Stimulated activated CD8-positive, alpha-beta memory T cell treated with anti-CD3 and anti-CD28 coated beads, Interleukin-2, amount 100 ng/mL, for 1 hour (primary cell): ENCODE measurements around the gene SORCS2.
A peak's percentile ranks its signal among the peaks of the same experiment; 100 is the strongest.

ENCODE experiments used
- DNase-seq, 2 donors: peaks; one replicate each; pipeline ENCODE4 v3.0.0-alpha.2; 2020; ENCODE audit warnings: low read depth in 2 of 2

The SORCS2 gene

GRCh38 chr4:7303561-7303960 lies 111.2 kb downstream of the SORCS2 start:
- DNase-seq = no peak

- no peak for DNase-seq
These were observed 112.1 kb downstream of the SORCS2 start for GRCh38 chr4:7304436-7304835.

- no peak for DNase-seq
These were observed 114.0 kb downstream of the SORCS2 start for GRCh38 chr4:7306021-7306965.

GRCh38 chr4:7306986-7307385 lies 114.6 kb downstream of the SORCS2 start:
- no peak for DNase-seq

GRCh38 chr4:7307394-7308099 lies 115.2 kb downstream of the SORCS2 start:
- DNase-seq = no peak

GRCh38 chr4:7309181-7309580 lies 116.8 kb downstream of the SORCS2 start:
- no peak for DNase-seq

DNA sequence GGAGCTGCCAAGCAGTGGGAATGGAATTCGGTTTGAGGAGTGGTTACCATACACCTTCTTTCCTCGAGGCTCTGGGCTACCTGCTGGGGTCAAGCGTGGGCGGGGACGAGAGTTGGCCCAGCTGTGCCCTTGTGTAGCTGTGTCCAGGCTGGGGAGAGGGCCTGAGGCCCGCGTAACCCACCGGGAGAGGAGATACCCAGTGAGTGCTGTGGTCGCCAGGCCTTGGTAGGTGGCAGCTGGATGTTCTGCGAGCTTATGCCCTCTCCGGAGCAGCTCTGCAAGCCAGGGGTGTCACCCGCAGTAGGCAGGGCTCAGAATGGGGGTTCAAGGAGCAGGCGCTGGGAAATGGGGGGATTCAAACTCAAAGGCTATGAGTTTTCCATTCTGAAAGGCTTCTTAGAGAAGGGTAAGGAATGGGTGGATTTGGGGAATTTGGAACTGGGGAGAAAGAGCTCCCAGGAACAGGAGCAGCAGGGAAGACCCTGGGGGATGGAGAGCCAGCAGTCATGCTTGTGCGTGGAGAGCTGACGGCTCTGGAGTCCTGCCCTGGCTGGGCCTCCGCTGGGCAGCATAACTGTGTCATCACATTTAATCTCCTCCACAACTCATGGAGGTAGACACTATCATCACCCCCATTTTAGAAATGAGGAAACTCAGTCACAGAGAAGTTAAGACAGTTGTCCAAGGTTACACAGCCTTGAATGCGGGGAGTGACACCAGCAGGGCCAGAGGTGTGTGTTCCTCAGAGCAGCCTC lies 117.5 kb downstream of the SORCS2 start:
- DNase-seq = no peak

GRCh38 chr4:7310451-7310850 lies 118.1 kb downstream of the SORCS2 start:
- no peak for DNase-seq

GRCh38 chr4:7311205-7311604 lies 118.9 kb downstream of the SORCS2 start:
- no peak for DNase-seq

DNA sequence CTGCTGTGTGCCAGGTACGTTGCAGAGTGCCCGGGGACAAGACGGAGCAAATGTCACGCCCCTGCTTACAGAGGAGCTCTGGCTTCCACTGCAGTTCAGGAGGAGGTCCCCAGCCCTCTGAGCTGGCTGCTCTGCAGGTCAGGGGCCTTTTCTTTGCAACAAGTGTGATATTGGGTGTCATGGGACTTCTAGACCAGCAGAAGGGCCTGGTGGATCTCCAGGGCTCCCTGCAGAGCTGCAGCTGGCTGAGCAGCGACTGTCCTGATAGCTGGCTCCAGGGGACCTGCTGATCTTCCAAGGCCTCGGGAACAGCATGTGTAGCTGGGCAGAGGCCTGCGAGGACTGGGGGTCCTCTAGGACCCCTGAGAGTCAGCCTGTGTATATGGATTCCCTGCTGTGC lies 120.4 kb downstream of the SORCS2 start:
- no peak for DNase-seq

- no peak for DNase-seq
These were observed 121.0 kb downstream of the SORCS2 start for GRCh38 chr4:7313347-7313811.

DNA sequence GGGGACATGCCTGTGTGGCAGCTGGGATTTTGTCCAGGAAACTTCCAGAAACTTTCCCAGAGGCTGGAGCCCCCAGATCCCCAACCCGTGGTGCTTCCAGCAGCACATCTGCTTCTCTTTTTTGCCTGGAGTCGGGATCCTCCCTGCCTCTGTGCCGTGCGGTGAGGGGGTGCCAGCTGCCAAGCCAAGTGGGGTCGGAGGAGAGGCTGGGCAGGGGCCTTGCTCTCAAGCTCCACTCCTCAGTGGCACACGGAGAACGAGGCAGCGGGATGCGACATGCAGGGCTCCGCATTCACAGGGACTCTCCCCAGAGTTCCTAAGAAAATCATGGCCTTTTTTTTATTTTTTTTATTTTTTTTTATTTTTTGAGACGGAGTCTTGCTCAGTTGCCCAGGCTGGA lies 121.7 kb downstream of the SORCS2 start:
- DNase-seq = no peak

- no peak for DNase-seq
These were observed 122.9 kb downstream of the SORCS2 start for GRCh38 chr4:7315286-7315685.

- no peak for DNase-seq
These were observed 123.6 kb downstream of the SORCS2 start for GRCh38 chr4:7315935-7316334.

GRCh38 chr4:7319024-7319423 lies 126.7 kb downstream of the SORCS2 start:
- DNase-seq = no peak

DNA sequence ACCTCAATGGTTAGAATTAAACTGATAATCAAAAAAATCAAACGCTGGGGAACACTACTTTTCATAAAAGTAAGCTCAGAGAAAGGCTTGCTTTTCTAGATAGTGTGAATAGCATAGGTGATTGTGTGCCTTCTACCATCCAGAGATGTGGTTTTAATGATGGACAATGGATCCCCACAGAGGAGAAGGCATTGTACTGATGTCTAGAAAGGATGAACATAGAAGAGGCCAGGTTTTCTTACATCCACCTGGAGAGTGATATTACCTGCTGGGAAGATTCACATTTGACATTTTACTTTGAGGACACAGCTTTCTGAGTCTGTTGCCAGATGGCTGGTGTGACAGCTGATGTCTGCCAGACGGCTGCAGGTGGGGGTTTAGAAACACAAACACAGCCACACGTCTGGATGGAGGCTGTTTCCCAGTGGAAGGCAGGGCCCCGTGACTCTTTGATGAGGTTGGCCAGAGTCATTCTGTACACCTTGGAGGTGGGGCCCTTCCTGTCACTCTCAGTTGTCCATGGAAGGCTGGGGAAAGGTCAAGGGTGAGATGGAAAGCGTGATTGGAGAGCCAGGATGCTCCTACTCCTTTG lies 128.0 kb downstream of the SORCS2 start:
- no peak for DNase-seq

DNA sequence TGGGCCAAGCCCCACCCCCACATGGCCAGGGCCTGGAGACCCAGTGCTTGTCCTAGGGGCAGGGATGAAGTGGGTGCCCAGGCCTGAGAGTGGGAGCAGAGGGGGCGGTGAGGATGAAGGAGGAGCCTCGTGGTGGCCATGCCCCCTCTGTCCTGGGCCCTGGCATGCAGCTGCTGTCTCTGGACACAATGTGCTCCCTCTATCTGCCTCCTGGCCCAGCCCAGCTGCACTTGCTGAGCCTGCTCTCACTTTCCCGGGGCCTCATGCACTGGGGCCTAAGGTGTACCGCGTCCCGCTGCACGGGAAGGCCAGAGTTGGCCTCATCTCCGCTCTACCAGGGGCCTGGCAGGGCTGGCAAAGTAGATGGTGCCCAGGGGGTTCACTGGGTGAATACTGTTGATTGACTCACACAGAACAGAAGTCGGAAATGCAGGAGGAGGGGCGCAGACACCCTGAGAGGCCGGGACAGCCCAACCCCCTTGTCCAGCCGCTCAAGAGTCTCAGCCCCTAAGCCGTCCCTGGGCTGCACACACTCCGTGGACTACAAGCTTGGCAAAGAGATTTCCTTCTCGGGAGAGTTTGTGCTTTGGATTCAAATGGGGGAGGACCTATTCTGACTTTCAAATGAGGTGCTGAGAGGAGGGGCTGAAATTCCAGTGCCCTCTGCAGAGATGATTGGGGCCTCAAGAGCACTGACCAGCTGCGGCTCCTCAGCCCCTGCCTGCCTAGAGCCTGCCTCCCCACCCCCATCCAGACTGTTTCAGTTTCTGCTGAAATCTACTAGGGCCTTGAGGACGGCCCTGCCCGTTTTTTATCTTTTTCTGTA lies 130.0 kb downstream of the SORCS2 start:
- DNase-seq = no peak

DNA sequence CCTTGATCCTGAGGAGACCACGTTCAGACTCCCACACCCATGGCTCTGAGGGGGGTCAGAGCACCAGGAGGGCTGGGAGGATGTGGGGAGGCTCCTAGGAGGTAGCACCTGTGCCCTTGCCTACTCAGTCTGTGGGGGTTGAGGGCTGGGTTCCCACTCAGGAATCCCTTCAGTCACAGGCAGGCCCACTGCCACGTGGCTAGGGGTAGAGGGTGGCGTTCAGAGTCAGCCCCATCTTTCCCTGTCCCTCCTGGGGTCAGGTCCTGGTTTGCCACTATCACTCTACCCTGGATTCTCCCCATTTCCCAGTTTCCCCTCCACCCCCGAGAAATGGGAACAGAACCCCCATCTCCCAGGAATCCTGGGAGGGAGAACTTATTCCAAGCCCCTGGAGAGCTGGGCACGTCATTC lies 131.1 kb downstream of the SORCS2 start:
- DNase-seq = no peak

DNA sequence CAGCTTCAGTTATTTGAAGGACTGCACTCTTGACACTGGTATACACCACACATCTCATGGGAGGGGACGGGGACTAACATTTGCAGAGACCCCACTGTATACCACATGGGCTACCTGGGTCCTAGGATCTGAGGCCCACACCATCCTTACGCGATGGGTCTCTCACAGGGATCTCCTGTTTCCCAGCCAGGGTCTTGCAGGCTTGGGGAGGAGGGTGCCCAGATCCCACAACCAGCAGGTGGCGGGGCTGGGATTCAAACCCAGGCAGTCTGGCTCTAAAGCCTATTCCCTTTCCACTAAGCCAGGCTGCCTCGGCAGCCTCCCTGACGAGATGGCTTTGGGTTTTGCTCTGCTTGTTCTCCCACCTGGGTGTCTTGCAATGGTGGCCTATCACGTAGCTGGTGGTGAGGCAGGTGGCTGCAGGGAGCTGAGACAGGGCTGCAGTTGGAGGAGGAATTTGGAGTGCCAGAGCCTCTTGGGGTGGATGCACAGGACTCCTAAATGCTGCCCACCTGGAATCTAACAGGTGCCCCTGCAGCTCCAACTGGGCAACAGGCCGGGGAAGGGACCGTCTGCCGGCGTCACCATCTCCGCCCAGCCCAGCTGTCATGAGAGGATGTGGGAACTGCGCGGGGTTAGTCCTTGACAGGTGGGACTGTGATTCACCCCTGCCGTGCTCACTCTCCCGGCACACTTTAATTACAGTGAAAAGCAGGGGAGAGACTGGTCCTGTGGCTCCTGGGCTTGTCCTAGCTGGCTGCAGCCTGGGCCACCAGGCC lies 131.7 kb downstream of the SORCS2 start:
- DNase-seq = no peak

GRCh38 chr4:7324651-7325121 lies 132.3 kb downstream of the SORCS2 start:
- peak in 1 of 2 donors; percentile 16 for DNase-seq
